Body of pancreas (tissue), 4 donors: Measurements from ENCODE around the gene CCDC85C. TPM values are rescaled to one million over a fixed set of nuclear protein-coding genes. Genes with fewer than 3 reads are reported as not detected.

Experiments used
- ATAC-seq: fragments of 150-250 bp; one replicate; pipeline ENCODE4 v1.9.1; 2016
- DNase-seq, 4 donors: peaks; one replicate each; pipeline ENCODE4 v3.0.0-alpha.2; 2019
- H3K27ac ChIP-seq, 4 donors: fragments of 200-600 bp; sonication (generic); 1 replicate in 3 of 4; 2 replicates in 1 of 4; pipeline versions ENCODE4 v1.5.1 to v1.6.1; 2016 to 2019; ENCODE audit warnings: mild to moderate bottlenecking in 1 of 4, mixed read lengths in 1 of 4, moderate library complexity in 1 of 4
- H3K27me3 ChIP-seq, 2 donors: fragments of 200-600 bp; sonication (generic); one replicate each; pipeline ENCODE4 v1.6.0; 2016; ENCODE audit warnings: mild to moderate bottlenecking in 1 of 2
- H3K36me3 ChIP-seq, 2 donors: fragments of 200-600 bp; sonication (generic); replicated peaks in 1 of 2; 2 replicates each; pipeline ENCODE4 v1.5.1; 2016; ENCODE audit warnings: low read depth in 2 of 2; ENCODE audit not compliant: insufficient read depth in 1 of 2
- H3K4me1 ChIP-seq: fragments of 200-600 bp; sonication (generic); one replicate; pipeline ENCODE4 v1.6.0; 2016
- H3K4me3 ChIP-seq, 2 donors: fragments of 200-600 bp; sonication (generic); 1 replicate in 1 of 2; 2 replicates in 1 of 2; pipeline ENCODE4 v1.5.1; 2016 to 2019
- H3K9me3 ChIP-seq, 3 donors: fragments of 200-600 bp; sonication (generic); 1 replicate in 2 of 3; 2 replicates in 1 of 3; pipeline ENCODE4 v1.5.1; 2016
- CTCF ChIP-seq, 7 experiments: fragments of 450-650 bp in 4 of 7; fragments of 200-600 bp in 3 of 7; sonication (generic) in 3 of 7; IDR thresholded peaks; one replicate each; pipeline ENCODE4 v1.5.1; 2016 to 2019; ENCODE audit warnings: antibody characterized with exemption in 7 of 7
- POLR2A ChIP-seq, 3 donors: fragments of 450-650 bp; IDR thresholded peaks; one replicate each; pipeline ENCODE4 v1.6.1; 2016; ENCODE audit warnings: antibody characterized with exemption in 3 of 3, mild to moderate bottlenecking in 2 of 3
- WGBS, 2 donors: methylation state at CpG; one replicate each; pipeline ENCODE4 v1.1.5; 2017; 5-methylcytosine and 5-hydroxymethylcytosine counted together
- intact Hi-C: fragments of 100-400 bp; cut with DNase I; formaldehyde crosslinking; loops from one replicate; pipeline ENCODE4 v1.15.1; 2023
- total RNA-seq, 2 donors: library from RNA; depleted of rRNA; stranded (reverse); fragments of >200 nt; gene quantifications; one replicate each; pipeline ENCODE4 v1.1.0, GENCODE V29; 2016

The CCDC85C gene
- total RNA-seq, 2 donors from 2014 or later, result 8.9 to 10.1 TPM

GRCh38 chr14:99636487-99636886, 32.5 kb upstream of the CCDC85C start:
- WGBS, 2 donors, result 69 to 72% methylated on average over 5 of the region's 5 CpGs
- Histone ChIP-seq H3K27me3 (no peaks in the 10 kb centered on the region), H3K36me3 (no peaks in the 10 kb centered on the region), H3K9me3 (no peaks in the 10 kb centered on the region), H3K4me1 (no peaks in the 10 kb centered on the region), H3K4me3 (no peak overlapping the region), H3K27ac (no peak overlapping the region)
- intact Hi-C loops, result no loop called here
- DNase-seq (no peak), ATAC-seq (no peak)
- TF ChIP-seq CTCF (IDR thresholded peaks at IDR 0.05), result no peak
- no peak for TF ChIP-seq POLR2A (IDR thresholded peaks at IDR 0.05)

GRCh38 chr14:99635116-99635515, 31.1 kb upstream of the CCDC85C start:
- WGBS, 2 donors, result 72 to 74% methylated on average over 8 of the region's 8 CpGs
- TF ChIP-seq POLR2A (IDR thresholded peaks at IDR 0.05), result no peak
- TF ChIP-seq CTCF (IDR thresholded peaks at IDR 0.05), result no peak
- no peak for ATAC-seq
- Histone ChIP-seq H3K9me3 (no peaks in the 10 kb centered on the region), H3K4me3 (no peak overlapping the region), H3K4me1 (no peaks in the 10 kb centered on the region), H3K36me3 (no peaks in the 10 kb centered on the region), H3K27ac (no peak overlapping the region), H3K27me3 (no peaks in the 10 kb centered on the region)
- DNase-seq, result no peak
- intact Hi-C loops, result no loop called here

- no peak for ATAC-seq
- Histone ChIP-seq H3K4me3 (no peak overlapping the region), H3K27ac (no peak overlapping the region), H3K36me3 (no peaks in the 10 kb centered on the region), H3K27me3 (no peaks in the 10 kb centered on the region), H3K4me1 (no peaks in the 10 kb centered on the region), H3K9me3 (no peaks in the 10 kb centered on the region)
- no peak for DNase-seq
- WGBS, 2 donors, result 77 to 87% methylated on average over 10 of the region's 10 CpGs
- intact Hi-C loops, result no loop called here
- TF ChIP-seq CTCF (IDR thresholded peaks at IDR 0.05) (no peak), POLR2A (IDR thresholded peaks at IDR 0.05) (no peak)
Measured at GRCh38 chr14:99634443-99634842, 30.4 kb upstream of the CCDC85C start.

- ATAC-seq (no peak), DNase-seq (no peak)
- H3K4me1 ChIP-seq, result peaks cover 4% of the 10 kb centered on the region
- H3K36me3 ChIP-seq, result no peaks in the 10 kb centered on the region
- H3K27me3 ChIP-seq, result no peaks in the 10 kb centered on the region
- 70 to 78% methylated on average over 7 to 10 of the region's 10 CpGs for WGBS, 2 donors
- TF ChIP-seq POLR2A (IDR thresholded peaks at IDR 0.05), result no peak
- TF ChIP-seq CTCF (IDR thresholded peaks at IDR 0.05), result no peak
- intact Hi-C loops, result no loop called here
- H3K4me3 ChIP-seq, result no peak overlapping the region
- no peak overlapping the region for H3K27ac ChIP-seq
- H3K9me3 ChIP-seq, result no peaks in the 10 kb centered on the region
Measured at GRCh38 chr14:99633918-99634317, 29.9 kb upstream of the CCDC85C start.

GRCh38 chr14:99633141-99633540, 29.1 kb upstream of the CCDC85C start:
- TF ChIP-seq CTCF (IDR thresholded peaks at IDR 0.05) (no peak), POLR2A (IDR thresholded peaks at IDR 0.05) (no peak)
- Histone ChIP-seq H3K9me3 (no peaks in the 10 kb centered on the region), H3K4me1 (peaks cover 8% of the 10 kb centered on the region), H3K36me3 (no peaks in the 10 kb centered on the region), H3K4me3 (no peak overlapping the region), H3K27me3 (no peaks in the 10 kb centered on the region), H3K27ac (no peak overlapping the region)
- 67 to 75% methylated on average over 1 to 3 of the region's 3 CpGs for WGBS, 2 donors
- intact Hi-C loops, result no loop called here
- ATAC-seq, result no peak
- DNase-seq, result no peak
